Stimulated activated CD4-positive, alpha-beta T cell treated with anti-CD3 and anti-CD28 coated beads, Interleukin-4, amount 100 ng/mL, for 48 hours (primary cell): ENCODE data around the gene MT1E.
"Not testable (repeated sequence)": the region's sequence is repeated elsewhere in the genome, so short reads cannot be mapped to it uniquely, and the experiment has no call there.

Experiments used
- DNase-seq, 2 donors: peaks; one replicate each; pipeline ENCODE4 v3.0.0-alpha.2; 2020; ENCODE audit warnings: low read depth in 2 of 2

Gene MT1E

GRCh38 chr16:56607109-56607618, 18.4 kb upstream of the MT1E start:
- DNase-seq = no peak

- no peak for DNase-seq
These were observed 17.9 kb upstream of the MT1E start for GRCh38 chr16:56607675-56608042.

- DNase-seq = peak; percentile 82 to 92
These were observed 17.3 kb upstream of the MT1E start, which contains the start of gene MT2A for GRCh38 chr16:56608043-56608875. TSS of gene MT2A (plus strand) at chr16:56608584. CDS start at chr16:56608656, 72 bp downstream.

GRCh38 chr16:56608876-56609462, 16.6 kb upstream of the MT1E start:
- DNase-seq = no peak

- peak; percentile 62 to 73 for DNase-seq
These were observed 16.1 kb upstream of the MT1E start for GRCh38 chr16:56609463-56609921.

- DNase-seq = peak; percentile 66 to 78
These were observed 15.5 kb upstream of the MT1E start for GRCh38 chr16:56610017-56610608.

GRCh38 chr16:56610609-56611111, 14.9 kb upstream of the MT1E start:
- DNase-seq = no peak

- no peak for DNase-seq
These were observed 14.2 kb upstream of the MT1E start for GRCh38 chr16:56611281-56611833.

- no peak for DNase-seq
These were observed 11.9 kb upstream of the MT1E start for GRCh38 chr16:56613706-56614105.

GRCh38 chr16:56614549-56614991, 11.0 kb upstream of the MT1E start:
- no peak for DNase-seq

GRCh38 chr16:56615353-56615752, 10.2 kb upstream of the MT1E start:
- DNase-seq = no peak

- DNase-seq = no peak
These were observed 8.9 kb upstream of the MT1E start for GRCh38 chr16:56616608-56617211.

- DNase-seq = peak; percentile 47 to 68
These were observed 8.1 kb upstream of the MT1E start for GRCh38 chr16:56617212-56618085.

- DNase-seq = no peak
These were observed 7.4 kb upstream of the MT1E start for GRCh38 chr16:56618138-56618537.

GRCh38 chr16:56620339-56620897, 5.2 kb upstream of the MT1E start:
- DNase-seq = no peak

- not testable (repeated sequence) for DNase-seq
These were observed 3.7 kb upstream of the MT1E start for GRCh38 chr16:56621665-56622445.

GRCh38 chr16:56623184-56623583, 2.4 kb upstream of the MT1E start:
- not testable (repeated sequence) for DNase-seq

GRCh38 chr16:56623637-56624036, 1.9 kb upstream of the MT1E start:
- no peak for DNase-seq

- no peak for DNase-seq
These were observed 518 bp downstream of the MT1E start for GRCh38 chr16:56625943-56626654.
